Duodenal mucosa (tissue), 2 donors: ENCODE data around the gene ASB16.
"Not testable (repeated sequence)": the region's sequence is repeated elsewhere in the genome, so short reads cannot be mapped to it uniquely, and the experiment has no call there.

Source experiments
- H3K27ac ChIP-seq: one replicate; pipeline ENCODE4 v1.7.0; 2013; ENCODE audit warnings: low read depth, low read length
- H3K27me3 ChIP-seq, 2 donors: one replicate each; pipeline ENCODE4 v1.7.0; 2013; ENCODE audit warnings: low read length in 2 of 2, control low read depth in 1 of 2; ENCODE audit not compliant: insufficient read depth in 2 of 2, control insufficient read depth in 1 of 2
- H3K36me3 ChIP-seq, 2 donors: one replicate each; pipeline ENCODE4 v1.7.0; 2013; ENCODE audit warnings: low read length in 2 of 2, control low read depth in 1 of 2; ENCODE audit not compliant: insufficient read depth in 2 of 2, control insufficient read depth in 1 of 2
- H3K4me1 ChIP-seq, 2 donors: one replicate each; pipeline ENCODE4 v1.7.0; 2013; ENCODE audit warnings: low read length in 2 of 2, control low read depth in 1 of 2; ENCODE audit not compliant: insufficient read depth in 2 of 2, control insufficient read depth in 1 of 2
- H3K4me3 ChIP-seq, 2 donors: one replicate each; pipeline ENCODE4 v1.7.0; 2013; ENCODE audit warnings: low read length in 2 of 2, low read depth in 1 of 2
- H3K9ac ChIP-seq, 2 donors: one replicate each; pipeline ENCODE4 v1.7.0; 2013; ENCODE audit warnings: low read length in 2 of 2, low read depth in 1 of 2
- H3K9me3 ChIP-seq, 2 donors: one replicate each; pipeline ENCODE4 v1.7.0; 2013; ENCODE audit warnings: low read length in 2 of 2, control low read depth in 1 of 2; ENCODE audit not compliant: control insufficient read depth in 1 of 2

ASB16 gene

GRCh38 chr17:44149066-44149465, 21.4 kb upstream of the ASB16 start:
- not testable (repeated sequence) for H3K27me3 ChIP-seq, H3K36me3 ChIP-seq, H3K9ac ChIP-seq

GRCh38 chr17:44149750-44150329, 20.7 kb upstream of the ASB16 start:
- H3K4me3 ChIP-seq = no peak overlapping the region
- H3K4me1 ChIP-seq = no peaks in the 10 kb centered on the region
- H3K36me3 ChIP-seq = peaks cover 0 to 12% of the 10 kb centered on the region in 2 donors
- no peak overlapping the region for H3K27ac ChIP-seq
- no peak overlapping the region for H3K9ac ChIP-seq
- H3K9me3 ChIP-seq = no peaks in the 10 kb centered on the region
- H3K27me3 ChIP-seq = no peaks in the 10 kb centered on the region

More at GRCh38 chr17:44149066-44149465, 21.4 kb upstream of the ASB16 start:
- not testable (repeated sequence) for H3K27ac ChIP-seq, H3K4me1 ChIP-seq, H3K4me3 ChIP-seq, H3K9me3 ChIP-seq

DNA sequence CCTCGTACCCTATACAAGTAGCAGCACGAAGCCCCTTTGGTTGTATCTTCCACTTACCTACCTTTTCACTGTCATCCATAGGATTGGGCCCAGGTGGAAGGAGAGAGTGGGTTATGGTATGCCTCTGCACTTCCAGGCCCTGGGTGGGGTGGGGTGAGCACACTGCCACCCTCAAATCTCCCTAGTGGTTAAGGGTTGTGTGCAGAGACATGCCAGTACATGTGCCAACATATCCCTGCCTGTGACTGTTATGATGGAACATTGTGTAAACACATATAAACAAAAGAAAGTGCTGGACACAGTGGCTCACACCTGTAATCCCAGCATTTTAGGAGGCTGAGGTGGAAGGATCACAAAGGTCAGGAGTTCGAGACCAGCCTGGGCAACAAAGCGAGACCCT, 17.6 kb upstream of the ASB16 start:
- H3K36me3 ChIP-seq = peaks cover 0 to 8% of the 10 kb centered on the region in 2 donors
- no peak overlapping the region for H3K4me3 ChIP-seq
- H3K27ac ChIP-seq = no peak overlapping the region
- H3K27me3 ChIP-seq = no peaks in the 10 kb centered on the region
- no peaks in the 10 kb centered on the region for H3K4me1 ChIP-seq
- H3K9ac ChIP-seq = no peak overlapping the region
- no peaks in the 10 kb centered on the region for H3K9me3 ChIP-seq

DNA sequence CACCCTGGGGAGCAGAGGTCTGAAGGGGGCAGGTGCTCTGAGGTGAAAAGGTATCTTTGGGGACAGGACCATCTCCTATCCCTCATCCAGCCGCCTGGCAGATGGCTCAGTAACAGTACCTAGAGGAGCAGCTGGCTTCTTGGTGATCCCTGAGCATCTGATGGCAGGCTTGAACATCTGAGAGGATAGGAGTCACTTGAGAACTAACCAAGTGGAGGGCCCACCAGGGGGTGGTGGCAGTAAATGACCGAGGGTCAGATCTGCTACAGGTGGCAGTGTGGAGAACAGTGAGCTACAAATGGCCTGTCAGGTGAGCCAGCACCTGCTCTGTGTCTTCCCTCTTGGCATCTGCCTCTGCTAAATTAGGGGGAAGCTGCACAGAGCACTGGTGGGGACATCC, 15.0 kb upstream of the ASB16 start:
- Histone ChIP-seq H3K4me3 (no peak overlapping the region), H3K27ac (no peak overlapping the region), H3K4me1 (no peaks in the 10 kb centered on the region), H3K9me3 (no peaks in the 10 kb centered on the region), H3K9ac (no peak overlapping the region), H3K36me3 (peaks cover 0 to 6% of the 10 kb centered on the region in 2 donors), H3K27me3 (no peaks in the 10 kb centered on the region)

- Histone ChIP-seq H3K9me3 (no peaks in the 10 kb centered on the region), H3K27ac (no peak overlapping the region), H3K36me3 (peaks cover 0 to 3% of the 10 kb centered on the region in 2 donors)
These were observed 10.8 kb upstream of the ASB16 start for GRCh38 chr17:44159519-44160210.

GRCh38 chr17:44164476-44164875, 6.0 kb upstream of the ASB16 start:
- H3K4me3 ChIP-seq = no peak overlapping the region
- no peaks in the 10 kb centered on the region for H3K36me3 ChIP-seq
- no peak overlapping the region for H3K9ac ChIP-seq
- H3K27me3 ChIP-seq = no peaks in the 10 kb centered on the region
- no peaks in the 10 kb centered on the region for H3K9me3 ChIP-seq
- peaks cover 0 to 3% of the 10 kb centered on the region in 2 donors for H3K4me1 ChIP-seq
- H3K27ac ChIP-seq = no peak overlapping the region

More at GRCh38 chr17:44159519-44160210, 10.8 kb upstream of the ASB16 start:
- no peaks in the 10 kb centered on the region for H3K4me1 ChIP-seq
- no peak overlapping the region for H3K4me3 ChIP-seq
- H3K9ac ChIP-seq = no peak overlapping the region
- H3K27me3 ChIP-seq = no peaks in the 10 kb centered on the region

GRCh38 chr17:44167181-44167861, 3.2 kb upstream of the ASB16 start:
- no peak overlapping the region for H3K27ac ChIP-seq
- H3K4me1 ChIP-seq = peaks cover 0 to 3% of the 10 kb centered on the region in 2 donors
- H3K9ac ChIP-seq = no peak overlapping the region
- no peaks in the 10 kb centered on the region for H3K9me3 ChIP-seq
- H3K27me3 ChIP-seq = no peaks in the 10 kb centered on the region
- no peak overlapping the region for H3K4me3 ChIP-seq
- no peaks in the 10 kb centered on the region for H3K36me3 ChIP-seq

- no peak overlapping the region for H3K9ac ChIP-seq
- H3K27ac ChIP-seq = peak overlapping the region; percentile 51
These were observed 387 bp upstream of the ASB16 start for GRCh38 chr17:44170135-44170498.

DNA sequence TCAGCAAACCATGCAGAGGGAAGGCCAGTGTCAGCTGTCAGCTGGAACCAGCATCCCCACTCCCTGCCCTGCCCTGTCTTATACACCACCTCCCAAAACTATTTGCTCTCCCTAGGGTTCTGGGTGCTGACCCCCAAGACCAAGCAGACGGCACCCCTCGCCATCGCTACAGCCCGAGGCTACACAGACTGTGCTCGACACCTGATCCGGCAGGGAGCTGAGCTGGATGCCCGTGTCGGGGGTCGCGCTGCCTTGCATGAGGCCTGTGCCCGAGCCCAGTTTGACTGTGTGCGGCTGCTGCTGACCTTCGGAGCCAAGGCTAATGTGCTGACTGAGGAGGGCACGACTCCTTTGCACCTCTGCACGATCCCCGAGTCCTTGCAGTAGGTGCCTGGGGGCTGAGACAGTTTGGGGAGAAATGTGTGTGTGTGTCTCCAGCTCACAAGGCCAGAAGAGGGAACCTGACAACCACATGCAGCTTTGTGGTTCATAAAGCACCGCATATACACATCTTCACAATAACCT, 1.5 kb downstream of the ASB16 start:
- H3K9me3 ChIP-seq = no peaks in the 10 kb centered on the region
- no peak overlapping the region for H3K9ac ChIP-seq
- H3K36me3 ChIP-seq = peaks cover 2 to 6% of the 10 kb centered on the region in 2 donors
- H3K4me1 ChIP-seq = peaks cover 0 to 3% of the 10 kb centered on the region in 2 donors
- H3K4me3 ChIP-seq = no peak overlapping the region
- no peak overlapping the region for H3K27ac ChIP-seq
- no peaks in the 10 kb centered on the region for H3K27me3 ChIP-seq

More at GRCh38 chr17:44170135-44170498, 387 bp upstream of the ASB16 start:
- H3K4me3 ChIP-seq = no peak overlapping the region
- peaks cover 0 to 3% of the 10 kb centered on the region in 2 donors for H3K4me1 ChIP-seq
- no peaks in the 10 kb centered on the region for H3K27me3 ChIP-seq
- peaks cover 0 to 4% of the 10 kb centered on the region in 2 donors for H3K36me3 ChIP-seq
- H3K9me3 ChIP-seq = no peaks in the 10 kb centered on the region

GRCh38 chr17:44174427-44174826, 3.9 kb downstream of the ASB16 start:
- Histone ChIP-seq H3K36me3 (peaks cover 6 to 20% of the 10 kb centered on the region in 2 donors), H3K27me3 (no peaks in the 10 kb centered on the region), H3K4me1 (no peaks in the 10 kb centered on the region), H3K27ac (no peak overlapping the region), H3K9ac (no peak overlapping the region), H3K4me3 (no peak overlapping the region), H3K9me3 (no peaks in the 10 kb centered on the region)
